ENCODE data around the gene TET1.

GRCh38 chr10:68633281-68633680, 73.1 kb downstream of the TET1 start:
- TF ChIP-seq CTCF (conservative IDR thresholded peaks at IDR 0.05; ENCODE audit: low read depth in 2 of 2), result no peak
- TF ChIP-seq EZH2 (IDR thresholded peaks at IDR 0.05; ENCODE audit: low read depth, unreplicated experiment), result no peak
- TF ChIP-seq POLR2AphosphoS5 (IDR thresholded peaks at IDR 0.05; ENCODE audit: low read depth), result no peak
- TF ChIP-seq REST (IDR thresholded peaks at IDR 0.05; ENCODE audit: unreplicated experiment), result no peak
- no peak for TF ChIP-seq ETS1 (IDR thresholded peaks at IDR 0.05)
- TF ChIP-seq EZH2phosphoT487 (IDR thresholded peaks at IDR 0.05; ENCODE audit: unreplicated experiment), result no peak
- TF ChIP-seq STAT1 (IDR thresholded peaks at IDR 0.05; ENCODE audit: unreplicated experiment), result no peak
- TF ChIP-seq CREB1 (CRISPR knock-in tag; IDR thresholded peaks at IDR 0.05; ENCODE audit: low read depth), result no peak
- TF ChIP-seq NANOG (IDR thresholded peaks at IDR 0.05; ENCODE audit: borderline replicate concordance), result no peak
- no peak for TF ChIP-seq ZNF114 (CRISPR knock-in tag; IDR thresholded peaks at IDR 0.05)
- no peak for TF ChIP-seq JUNB (IDR thresholded peaks at IDR 0.05; ENCODE audit: unreplicated experiment)
- no peak for TF ChIP-seq ZNF331 (CRISPR knock-in tag; IDR thresholded peaks at IDR 0.05; ENCODE audit: low read depth)
- no peak for TF ChIP-seq ZNF462 (CRISPR knock-in tag; IDR thresholded peaks at IDR 0.05)

All from GM23338 (cell line).